ENCODE measurements around the gene NME7. TPM values are rescaled to one million over a fixed set of nuclear protein-coding genes. Genes with fewer than 3 reads are reported as not detected.
"Not testable (repeated sequence)": the region's sequence is repeated elsewhere in the genome, so short reads cannot be mapped to it uniquely, and the experiment has no call there.

Gene NME7
- total and polyA plus RNA-seq, 10 donors: 4.0 to 22.0 (median 9.7) TPM

- TF ChIP-seq, protein P1, sequence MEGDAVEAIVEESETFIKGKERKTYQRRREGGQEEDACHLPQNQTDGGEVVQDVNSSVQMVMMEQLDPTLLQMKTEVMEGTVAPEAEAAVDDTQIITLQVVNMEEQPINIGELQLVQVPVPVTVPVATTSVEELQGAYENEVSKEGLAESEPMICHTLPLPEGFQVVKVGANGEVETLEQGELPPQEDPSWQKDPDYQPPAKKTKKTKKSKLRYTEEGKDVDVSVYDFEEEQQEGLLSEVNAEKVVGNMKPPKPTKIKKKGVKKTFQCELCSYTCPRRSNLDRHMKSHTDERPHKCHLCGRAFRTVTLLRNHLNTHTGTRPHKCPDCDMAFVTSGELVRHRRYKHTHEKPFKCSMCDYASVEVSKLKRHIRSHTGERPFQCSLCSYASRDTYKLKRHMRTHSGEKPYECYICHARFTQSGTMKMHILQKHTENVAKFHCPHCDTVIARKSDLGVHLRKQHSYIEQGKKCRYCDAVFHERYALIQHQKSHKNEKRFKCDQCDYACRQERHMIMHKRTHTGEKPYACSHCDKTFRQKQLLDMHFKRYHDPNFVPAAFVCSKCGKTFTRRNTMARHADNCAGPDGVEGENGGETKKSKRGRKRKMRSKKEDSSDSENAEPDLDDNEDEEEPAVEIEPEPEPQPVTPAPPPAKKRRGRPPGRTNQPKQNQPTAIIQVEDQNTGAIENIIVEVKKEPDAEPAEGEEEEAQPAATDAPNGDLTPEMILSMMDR (IDR thresholded peaks at IDR 0.05 in 8 of 11, conservative IDR thresholded peaks at IDR 0.05 in 3 of 11): no peak
- TF ChIP-seq POLR2AphosphoS5 (IDR thresholded peaks at IDR 0.05): no peak
- no peak for TF ChIP-seq POLR2A (IDR thresholded peaks at IDR 0.05)
- DNase-seq: no peak
- H3K4me1 ChIP-seq: no peaks in the 10 kb centered on the region
- no peaks in the 10 kb centered on the region for H3K9me3 ChIP-seq
- H3K27me3 ChIP-seq (replicated peaks in 1 of 7): no peaks in the 10 kb centered on the region
- no peak overlapping the region for H3K27ac ChIP-seq
- H3K4me3 ChIP-seq: no peak overlapping the region
- 85 to 95% (median 89%) methylated on average over 3 of the region's 3 CpGs for WGBS, 5 donors
- H3K36me3 ChIP-seq: peaks cover 0 to 58% (median 3%) of the 10 kb centered on the region in 6 donors
- intact Hi-C loops (cut with DNase I; ENCODE audit: low total_unique reads): no loop called here
Measured at GRCh38 chr1:169127305-169127704, 240.3 kb downstream of the NME7 start.

DNA sequence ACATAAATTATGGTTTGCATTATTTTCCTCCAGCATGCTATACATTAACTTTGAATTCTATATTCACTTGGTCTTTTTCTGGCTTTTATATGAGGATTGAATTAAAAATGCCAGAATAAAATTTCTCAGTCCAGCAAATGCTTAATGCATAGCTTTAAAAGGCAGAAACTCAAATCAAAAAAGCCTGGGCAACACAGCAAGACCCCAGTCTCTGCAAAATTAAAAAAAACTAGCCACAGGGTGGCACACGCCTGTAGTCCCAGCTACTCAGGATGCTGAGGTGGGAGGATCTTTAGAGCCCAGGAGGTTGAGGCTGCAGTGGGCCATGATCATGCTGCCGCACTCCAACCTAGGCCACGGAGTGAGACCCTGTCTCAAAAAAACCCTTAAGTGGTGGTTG is 241.3 kb downstream of the NME7 start:
- no peak overlapping the region for H3K4me3 ChIP-seq
- H3K4me1 ChIP-seq: no peaks in the 10 kb centered on the region
- H3K27me3 ChIP-seq (replicated peaks in 1 of 7): no peaks in the 10 kb centered on the region
- no peak overlapping the region for H3K27ac ChIP-seq
- TF ChIP-seq POLR2A (IDR thresholded peaks at IDR 0.05) (no peak), POLR2AphosphoS5 (IDR thresholded peaks at IDR 0.05) (no peak)
- TF ChIP-seq, protein P1 (IDR thresholded peaks at IDR 0.05 in 8 of 11, conservative IDR thresholded peaks at IDR 0.05 in 3 of 11): no peak
- DNase-seq: no peak
- no peaks in the 10 kb centered on the region for H3K9me3 ChIP-seq
- WGBS, 5 donors: 86 to 96% (median 94%) methylated on average over 3 of the region's 3 CpGs
- H3K36me3 ChIP-seq: peaks cover 0 to 56% (median 2%) of the 10 kb centered on the region in 6 donors
- intact Hi-C loops (cut with DNase I; ENCODE audit: low total_unique reads): no loop called here

- peaks cover 0 to 51% (median 0%) of the 10 kb centered on the region in 6 donors for H3K36me3 ChIP-seq
- H3K4me1 ChIP-seq; H3K27me3 ChIP-seq (replicated peaks in 1 of 7); H3K9me3 ChIP-seq; DNase-seq; H3K4me3 ChIP-seq; intact Hi-C loops (cut with DNase I; ENCODE audit: low total_unique reads); H3K27ac ChIP-seq: not testable (repeated sequence)
- 92 to 93% (median 93%) methylated on average over 6 of the region's 6 CpGs for WGBS, 5 donors
Measured at GRCh38 chr1:169125597-169125996, 242.0 kb downstream of the NME7 start.

DNA sequence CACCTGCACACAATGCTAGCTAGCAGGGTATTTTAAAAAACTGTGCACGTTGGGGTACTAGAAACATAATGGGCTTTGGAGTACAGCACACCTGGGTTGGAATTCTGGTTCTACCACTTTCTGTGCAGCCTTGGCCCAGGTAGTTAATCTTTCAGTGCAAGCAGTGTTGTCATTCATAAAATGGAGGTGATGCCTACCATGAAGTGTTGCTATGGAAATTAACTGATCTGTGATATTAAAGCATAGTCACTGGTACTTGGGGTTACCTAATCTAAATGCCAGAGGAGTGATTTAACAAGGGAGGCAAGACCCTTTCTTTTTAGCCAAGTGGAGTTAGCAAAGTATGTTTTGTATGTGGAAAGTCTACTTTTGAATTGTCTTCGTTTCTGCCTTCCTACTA is 243.1 kb downstream of the NME7 start:
- Histone ChIP-seq H3K27me3 (replicated peaks in 1 of 7) (no peaks in the 10 kb centered on the region), H3K36me3 (peaks cover 0 to 51% (median 0%) of the 10 kb centered on the region in 6 donors), H3K27ac (no peak overlapping the region), H3K4me3 (no peak overlapping the region), H3K4me1 (no peaks in the 10 kb centered on the region), H3K9me3 (no peaks in the 10 kb centered on the region)
- 83 to 94% (median 85%) methylated on average over 2 of the region's 2 CpGs for WGBS, 5 donors
- TF ChIP-seq POLR2AphosphoS5 (IDR thresholded peaks at IDR 0.05) (no peak), POLR2A (IDR thresholded peaks at IDR 0.05) (no peak)
- TF ChIP-seq, protein P1 (IDR thresholded peaks at IDR 0.05 in 8 of 11, conservative IDR thresholded peaks at IDR 0.05 in 3 of 11): no peak
- no peak for DNase-seq
- intact Hi-C loops (cut with DNase I; ENCODE audit: low total_unique reads): no loop called here

- intact Hi-C loops (cut with DNase I; ENCODE audit: low total_unique reads): no loop called here
- no peak for DNase-seq
- no peak overlapping the region for H3K27ac ChIP-seq
- no peak overlapping the region for H3K4me3 ChIP-seq
- no peak for TF ChIP-seq POLR2A (IDR thresholded peaks at IDR 0.05)
- TF ChIP-seq, protein P1 (IDR thresholded peaks at IDR 0.05 in 8 of 11, conservative IDR thresholded peaks at IDR 0.05 in 3 of 11): no peak
- no peak for TF ChIP-seq POLR2AphosphoS5 (IDR thresholded peaks at IDR 0.05)
- peaks cover 0 to 39% (median 0%) of the 10 kb centered on the region in 6 donors for H3K36me3 ChIP-seq
- 59 to 84% (median 75%) methylated on average over 6 of the region's 6 CpGs for WGBS, 5 donors
- H3K27me3 ChIP-seq (replicated peaks in 1 of 7): no peaks in the 10 kb centered on the region
- peaks cover 0 to 3% (median 0%) of the 10 kb centered on the region in 6 donors for H3K4me1 ChIP-seq
- no peaks in the 10 kb centered on the region for H3K9me3 ChIP-seq
Measured at GRCh38 chr1:169122976-169123375, 244.6 kb downstream of the NME7 start.
